Measurements from ENCODE around the gene KDM3B.
"Not testable (repeated sequence)": the region's sequence is repeated elsewhere in the genome, so short reads cannot be mapped to it uniquely, and the experiment has no call there.

KDM3B gene

GRCh38 chr5:138470322-138471051, 118.0 kb downstream of the KDM3B start:
- no peak for DNase-seq (ENCODE audit: low read depth, low spot score)
- no peak overlapping the region for H3K4me3 ChIP-seq (ENCODE audit: low read depth, low read length)
- ChIA-PET POLR2A (no interaction called here), CTCF (interaction anchor here (1.5 kb wide), 1 partner anchor 36 kb away, joined by 3 read pairs; no protein-coding TSS in a partner anchor)
- no peak for TF ChIP-seq CTCF (IDR thresholded peaks at IDR 0.05; ENCODE audit: insufficient read depth, low read length, missing control alignments)

DNA sequence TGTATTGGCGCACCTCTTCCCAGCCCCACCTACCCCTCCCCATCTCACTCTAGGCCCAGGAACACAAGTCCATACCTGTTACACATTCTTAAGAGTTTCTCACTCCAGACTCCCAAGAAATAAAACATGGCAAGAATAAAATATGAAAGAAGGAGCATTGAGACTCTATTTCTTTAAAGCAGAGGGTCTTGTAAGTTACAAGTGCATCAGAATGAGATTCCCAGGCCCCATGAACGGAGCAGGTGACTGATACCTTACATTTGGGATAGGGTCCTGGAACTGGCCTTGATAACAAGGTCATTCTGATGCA, 118.5 kb downstream of the KDM3B start:
- TF ChIP-seq CTCF (IDR thresholded peaks at IDR 0.05; ENCODE audit: insufficient read depth, low read length, missing control alignments): no peak
- no peak for DNase-seq (ENCODE audit: low read depth, low spot score)
- CTCF ChIA-PET: interaction anchor here (1.5 to 1.8 kb wide), 2 partner anchors 10 to 36 kb away, joined by 3 to 4 read pairs; no protein-coding TSS in a partner anchor
- no peak overlapping the region for H3K4me3 ChIP-seq (ENCODE audit: low read depth, low read length)
- POLR2A ChIA-PET: no interaction called here

GRCh38 chr5:138472353-138472752, 119.9 kb downstream of the KDM3B start:
- ChIA-PET POLR2A (no interaction called here), CTCF (interaction anchor here (0.7 to 1.8 kb wide), 3 partner anchors 9 to 18 kb away, joined by 3 to 5 read pairs (median 4); no protein-coding TSS in a partner anchor)
- TF ChIP-seq CTCF (IDR thresholded peaks at IDR 0.05; ENCODE audit: insufficient read depth, low read length, missing control alignments): no peak
- no peak overlapping the region for H3K4me3 ChIP-seq (ENCODE audit: low read depth, low read length)
- DNase-seq (ENCODE audit: low read depth, low spot score): no peak

- not testable (repeated sequence) for DNase-seq (ENCODE audit: low read depth, low spot score); H3K4me3 ChIP-seq (ENCODE audit: low read depth, low read length)
- ChIA-PET POLR2A (interaction anchor here (1.3 kb wide), 1 partner anchor 8 kb away, joined by 3 read pairs; the partner anchor contains the start of gene EGR1), CTCF (interaction anchor here (0.8 to 1.2 kb wide), 2 partner anchors 24 to 31 kb away, joined by 3 read pairs; no protein-coding TSS in a partner anchor)
Measured at GRCh38 chr5:138473151-138473550, 120.7 kb downstream of the KDM3B start.

DNA sequence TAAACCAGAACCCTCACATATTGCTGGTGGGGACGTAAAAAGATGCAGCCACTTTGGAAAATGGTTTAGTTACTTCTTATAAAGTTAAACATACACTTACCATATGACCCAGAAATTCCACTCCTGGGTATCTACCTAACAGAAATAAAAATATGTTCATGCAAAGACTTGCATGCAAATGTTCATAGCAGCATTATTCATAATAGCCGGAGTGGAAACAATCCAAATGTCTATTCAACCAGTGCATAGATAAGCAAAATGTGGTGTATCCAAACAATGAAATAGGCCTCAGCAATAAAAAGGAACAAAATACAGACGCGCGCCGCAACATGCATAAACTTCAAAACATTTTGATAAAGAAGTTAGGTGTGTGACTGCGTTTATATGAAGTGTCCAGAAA, 124.4 kb downstream of the KDM3B start:
- DNase-seq (ENCODE audit: low read depth, low spot score): no peak
- H3K4me3 ChIP-seq (ENCODE audit: low read depth, low read length): no peak overlapping the region
- TF ChIP-seq CTCF (IDR thresholded peaks at IDR 0.05; ENCODE audit: insufficient read depth, low read length, missing control alignments): no peak
- ChIA-PET CTCF (no interaction called here), POLR2A (no interaction called here)

GRCh38 chr5:138482638-138483037, 130.2 kb downstream of the KDM3B start:
- H3K4me3 ChIP-seq (ENCODE audit: low read depth, low read length): no peak overlapping the region
- ChIA-PET CTCF (interaction anchor here (1.0 to 2.4 kb wide), 3 partner anchors 18 to 25 kb away, joined by 3 to 12 read pairs (median 8); partner anchors contain the start of gene EGR1), POLR2A (no interaction called here)
- no peak for TF ChIP-seq CTCF (IDR thresholded peaks at IDR 0.05; ENCODE audit: insufficient read depth, low read length, missing control alignments)
- no peak for DNase-seq (ENCODE audit: low read depth, low spot score)
